Measurements from ENCODE around the gene EBF4.
"Not testable (repeated sequence)": the region's sequence is repeated elsewhere in the genome, so short reads cannot be mapped to it uniquely, and the experiment has no call there.

Gene EBF4

GRCh38 chr20:2759603-2760296, 67.2 kb downstream of the EBF4 start:
- no peak for DNase-seq

GRCh38 chr20:2760297-2760951, 67.8 kb downstream of the EBF4 start:
- DNase-seq, result no peak

- no peak for DNase-seq
Measured at GRCh38 chr20:2760952-2761305, 68.3 kb downstream of the EBF4 start.

GRCh38 chr20:2761885-2762284, 69.3 kb downstream of the EBF4 start:
- no peak for DNase-seq

GRCh38 chr20:2762578-2763131, 70.1 kb downstream of the EBF4 start:
- DNase-seq, result no peak

- no peak for DNase-seq
Measured at GRCh38 chr20:2763186-2763585, 70.6 kb downstream of the EBF4 start.

GRCh38 chr20:2767768-2768631, 75.4 kb downstream of the EBF4 start:
- no peak for DNase-seq

GRCh38 chr20:2768632-2769015, 76.0 kb downstream of the EBF4 start:
- DNase-seq, result no peak

- DNase-seq, result not testable (repeated sequence)
Measured at GRCh38 chr20:2770091-2770490, 77.5 kb downstream of the EBF4 start.

GRCh38 chr20:2771631-2772080, 79.1 kb downstream of the EBF4 start:
- DNase-seq, result peak; percentile 18

- DNase-seq, result no peak
Measured at GRCh38 chr20:2773812-2774211, 81.2 kb downstream of the EBF4 start.

GRCh38 chr20:2775139-2775538, 82.6 kb downstream of the EBF4 start:
- no peak for DNase-seq

GRCh38 chr20:2778602-2779321, 86.2 kb downstream of the EBF4 start:
- DNase-seq, result peak; percentile 29

GRCh38 chr20:2780948-2781347, 88.4 kb downstream of the EBF4 start:
- DNase-seq, result no peak

GRCh38 chr20:2783908-2784566, 91.5 kb downstream of the EBF4 start:
- DNase-seq, result no peak

GRCh38 chr20:2793471-2793870, 100.9 kb downstream of the EBF4 start:
- no peak for DNase-seq

GRCh38 chr20:2794202-2794748, 101.7 kb downstream of the EBF4 start:
- DNase-seq, result no peak

GRCh38 chr20:2794866-2795447, 102.4 kb downstream of the EBF4 start:
- no peak for DNase-seq

GRCh38 chr20:2795451-2795850, 102.9 kb downstream of the EBF4 start:
- no peak for DNase-seq

GRCh38 chr20:2796011-2796660, 103.6 kb downstream of the EBF4 start:
- no peak for DNase-seq

Data from activated CD4-positive, alpha-beta T cell treated with anti-CD3 and anti-CD28 coated beads, Interleukin-10, Interleukin-2, amounts not matched to agents 100 ng/mL and 50 ng/mL, durations not matched to agents 16 hours and 8 hours (primary cell).